RWPE1 (cell line): ENCODE results near the gene AUTS2.

ENCODE experiments used
- CTCF ChIA-PET: fragments of 350-600 bp; sonication (Branson Sonifier 250); formaldehyde crosslinking; extraction: SDS; loops from one replicate; lab custom pipeline; 2021; lab: Yijun Ruan, JAX
- POLR2A ChIA-PET: fragments of 400-600 bp; formaldehyde crosslinking; extraction: SDS; loops from one replicate; lab custom pipeline; 2020; ENCODE audit warnings: antibody characterized with exemption; ENCODE audit not compliant: low non-redundant PET; lab: Yijun Ruan, JAX
- DNase-seq: peaks from one replicate; pipeline ENCODE4 v3.0.0; 2012; ENCODE audit warnings: low spot score
- H3K27ac ChIP-seq: fragments of 450-650 bp; 2 replicates; pipeline ENCODE4 v1.5.1; 2017
- TF ChIP-seq, protein P1 (sequence below): fragments of 450-650 bp; conservative IDR thresholded peaks from 2 replicates; pipeline ENCODE4 v1.5.1; 2017; ENCODE audit warnings: low read depth, mild to moderate bottlenecking

AUTS2 gene

DNA sequence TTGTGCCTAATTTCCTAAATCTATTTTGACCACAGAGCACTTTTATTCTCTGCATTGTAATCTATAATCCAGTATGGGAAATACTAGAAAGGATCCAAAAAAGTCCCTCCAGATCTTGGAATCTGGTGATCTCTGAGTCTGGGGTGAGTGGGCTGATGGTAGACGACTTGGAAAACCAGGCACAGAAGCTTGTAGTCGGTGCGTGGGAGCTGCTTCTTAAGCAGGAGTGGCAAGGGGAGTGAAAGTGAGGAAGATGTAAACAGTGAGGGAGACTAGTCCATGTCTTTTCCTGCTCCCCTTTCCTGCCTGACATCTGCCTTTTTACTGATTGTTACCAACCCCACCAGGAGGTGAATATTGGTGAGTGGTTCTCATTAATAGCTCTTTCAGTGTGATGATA is 6.8 kb downstream of the AUTS2 start:
- H3K27ac ChIP-seq = no peak overlapping the region
- DNase-seq = no peak
- ChIA-PET POLR2A (no interaction called here), CTCF (no interaction called here)
- TF ChIP-seq, protein P1, sequence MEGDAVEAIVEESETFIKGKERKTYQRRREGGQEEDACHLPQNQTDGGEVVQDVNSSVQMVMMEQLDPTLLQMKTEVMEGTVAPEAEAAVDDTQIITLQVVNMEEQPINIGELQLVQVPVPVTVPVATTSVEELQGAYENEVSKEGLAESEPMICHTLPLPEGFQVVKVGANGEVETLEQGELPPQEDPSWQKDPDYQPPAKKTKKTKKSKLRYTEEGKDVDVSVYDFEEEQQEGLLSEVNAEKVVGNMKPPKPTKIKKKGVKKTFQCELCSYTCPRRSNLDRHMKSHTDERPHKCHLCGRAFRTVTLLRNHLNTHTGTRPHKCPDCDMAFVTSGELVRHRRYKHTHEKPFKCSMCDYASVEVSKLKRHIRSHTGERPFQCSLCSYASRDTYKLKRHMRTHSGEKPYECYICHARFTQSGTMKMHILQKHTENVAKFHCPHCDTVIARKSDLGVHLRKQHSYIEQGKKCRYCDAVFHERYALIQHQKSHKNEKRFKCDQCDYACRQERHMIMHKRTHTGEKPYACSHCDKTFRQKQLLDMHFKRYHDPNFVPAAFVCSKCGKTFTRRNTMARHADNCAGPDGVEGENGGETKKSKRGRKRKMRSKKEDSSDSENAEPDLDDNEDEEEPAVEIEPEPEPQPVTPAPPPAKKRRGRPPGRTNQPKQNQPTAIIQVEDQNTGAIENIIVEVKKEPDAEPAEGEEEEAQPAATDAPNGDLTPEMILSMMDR = no peak

DNA sequence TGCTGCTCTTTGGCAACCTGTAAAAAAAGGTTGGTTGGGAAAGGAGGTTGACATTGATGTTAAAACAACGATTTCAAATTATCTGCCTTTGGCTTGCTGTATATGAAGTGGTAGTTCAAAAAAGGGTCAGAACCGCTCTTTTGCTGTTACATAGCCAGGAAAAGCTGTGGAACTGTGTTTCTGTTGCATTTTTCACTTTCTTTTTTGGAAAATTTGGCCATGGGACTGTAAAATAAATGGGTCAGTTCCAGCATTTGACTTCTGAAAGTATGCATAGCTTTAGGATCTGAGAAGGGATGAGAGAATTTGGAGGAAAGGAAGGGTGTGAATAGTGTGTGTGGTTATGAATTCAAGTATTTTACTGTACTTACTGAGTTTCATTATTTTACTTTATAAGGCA is 7.3 kb downstream of the AUTS2 start:
- ChIA-PET CTCF (no interaction called here), POLR2A (no interaction called here)
- DNase-seq = no peak
- H3K27ac ChIP-seq = no peak overlapping the region
- TF ChIP-seq, protein P1 = no peak

DNA sequence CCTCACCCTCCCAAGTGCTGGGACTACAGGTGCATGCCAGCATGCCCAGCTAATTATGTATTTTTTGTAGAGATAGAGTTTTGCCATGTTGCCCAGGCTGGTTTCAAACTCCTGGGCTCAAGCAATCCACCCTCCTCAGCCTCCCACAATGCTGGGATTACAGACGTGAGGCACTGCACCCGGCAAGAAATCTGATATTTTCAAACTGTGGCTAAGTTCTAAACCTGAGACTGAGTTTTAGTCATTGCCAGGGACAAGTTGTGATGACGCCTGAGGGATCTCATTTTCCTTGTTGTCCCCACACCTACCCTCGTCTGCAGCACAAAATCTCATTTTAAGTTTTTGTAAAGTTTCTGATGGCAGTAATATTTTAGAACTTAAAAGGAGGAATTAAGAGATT is 9.8 kb downstream of the AUTS2 start:
- CTCF ChIA-PET = no interaction called here
- POLR2A ChIA-PET = no interaction called here
- DNase-seq = no peak
- TF ChIP-seq, protein P1 = no peak
- H3K27ac ChIP-seq = no peak overlapping the region

DNA sequence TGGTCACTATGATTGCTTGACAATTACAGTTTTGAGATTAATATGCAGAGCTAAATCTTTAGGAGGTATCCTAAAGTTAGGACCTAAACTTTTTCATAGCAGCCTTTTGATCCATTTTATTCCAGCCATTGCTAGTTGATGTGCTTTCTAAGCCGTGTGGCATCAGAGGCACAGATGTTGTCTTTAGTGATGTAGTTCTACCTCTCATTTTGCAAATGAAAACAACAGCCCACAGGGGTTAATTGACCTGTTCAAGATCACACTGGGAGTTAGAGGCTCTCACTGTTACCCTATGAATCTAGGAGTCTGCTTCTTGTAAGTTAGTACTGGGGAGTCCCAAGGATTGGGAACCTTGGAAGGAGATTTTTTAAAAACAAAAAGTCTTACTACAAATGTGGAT is 10.6 kb downstream of the AUTS2 start:
- POLR2A ChIA-PET = no interaction called here
- CTCF ChIA-PET = no interaction called here
- DNase-seq = no peak

DNA sequence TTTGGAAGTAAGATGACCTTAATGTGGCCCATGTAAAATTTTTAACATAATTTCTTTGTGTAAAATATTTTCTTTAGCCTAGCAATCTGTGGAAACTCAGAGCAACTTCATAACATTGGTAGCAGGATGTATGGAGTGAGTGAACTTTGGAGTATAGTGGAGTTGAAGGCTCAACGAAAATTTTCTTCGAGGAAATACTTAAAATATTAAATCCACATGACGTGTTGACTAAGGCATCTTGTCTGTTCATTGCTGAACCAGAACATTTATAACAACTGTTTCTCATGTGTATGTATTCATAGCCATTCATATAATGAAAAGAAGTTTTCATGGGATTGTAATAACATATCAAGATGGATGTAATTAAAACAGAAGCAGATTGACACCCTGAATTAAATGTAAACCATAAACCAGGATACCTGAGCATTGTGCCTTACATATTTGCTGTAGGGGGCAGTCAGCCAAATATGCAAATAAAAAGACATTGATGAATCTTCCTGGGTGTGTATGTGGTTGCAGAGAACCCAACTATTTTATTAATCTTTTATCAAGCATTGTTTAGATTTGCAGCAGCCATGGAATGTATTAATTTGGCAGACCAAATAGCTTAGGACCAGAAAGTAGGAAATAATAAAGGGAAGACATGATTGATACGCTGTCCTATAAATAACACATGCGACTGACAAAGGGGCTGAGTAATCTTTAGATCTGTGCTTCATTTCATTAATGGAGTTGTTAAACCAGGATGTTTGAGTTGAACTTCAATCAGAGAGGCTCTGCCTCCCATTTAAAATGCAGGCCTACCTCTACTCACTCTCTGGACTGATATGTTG is 11.5 kb downstream of the AUTS2 start:
- CTCF ChIA-PET = interaction anchor here (0.7 kb wide), 1 partner anchor 917 kb away, joined by 3 read pairs; no protein-coding TSS in a partner anchor
- POLR2A ChIA-PET = interaction anchor here (0.7 kb wide), 1 partner anchor 124 kb away, joined by 3 read pairs; no protein-coding TSS in a partner anchor
- H3K27ac ChIP-seq = no peak overlapping the region
- TF ChIP-seq, protein P1 = no peak
- no peak for DNase-seq

More for the DNA sequence above, 10.6 kb downstream of the AUTS2 start:
- TF ChIP-seq, protein P1 = no peak
- no peak overlapping the region for H3K27ac ChIP-seq

DNA sequence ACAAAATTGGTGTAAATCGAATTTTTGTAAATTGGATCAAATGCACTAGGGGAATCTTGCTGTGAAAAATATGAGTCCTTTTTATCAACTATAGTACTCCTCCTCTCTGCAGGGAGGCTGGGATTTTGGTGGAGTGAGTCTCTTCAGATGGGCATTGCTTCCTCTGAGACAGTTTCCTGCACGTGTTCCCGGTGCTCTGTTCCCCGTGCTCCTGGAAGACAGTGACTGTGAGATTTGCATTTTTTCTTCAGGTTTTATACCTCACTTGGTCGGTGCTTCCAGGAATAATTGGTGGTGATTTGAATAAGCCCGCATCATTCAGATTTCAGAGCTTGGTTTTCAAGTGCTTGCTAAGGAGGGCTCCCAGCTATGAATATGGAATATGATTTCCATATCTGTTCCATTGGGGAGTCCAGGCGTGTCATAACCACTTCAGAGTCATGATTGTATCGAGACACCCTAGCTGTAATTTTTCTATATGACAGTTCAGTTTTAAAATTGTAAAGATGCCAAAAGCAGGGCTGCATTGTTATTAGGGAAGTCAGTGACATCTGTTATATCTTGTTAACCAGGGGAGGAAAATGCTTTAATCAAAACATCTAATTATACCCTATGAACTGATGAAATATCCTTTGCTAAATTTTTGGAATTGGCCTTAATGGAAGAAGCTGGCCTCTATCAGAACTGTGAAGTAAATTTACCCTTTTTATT is 12.3 kb downstream of the AUTS2 start:
- TF ChIP-seq, protein P1 = no peak
- ChIA-PET POLR2A (interaction anchor here (0.7 kb wide), 1 partner anchor 125 kb away, joined by 3 read pairs; no protein-coding TSS in a partner anchor), CTCF (interaction anchor here (0.7 kb wide), 1 partner anchor 917 kb away, joined by 3 read pairs; no protein-coding TSS in a partner anchor)
- H3K27ac ChIP-seq = no peak overlapping the region
- no peak for DNase-seq
